SK-N-SH (cell line): ENCODE results near the gene NR2C2. TPM values are rescaled to one million over a fixed set of nuclear protein-coding genes. Genes with fewer than 3 reads are reported as not detected.

Experiments
- CTCF ChIA-PET: fragments of 300-600, 350-600 bp; formaldehyde crosslinking; extraction: SDS; loops from one replicate; lab custom pipeline; 2021; lab: Yijun Ruan, JAX
- POLR2A ChIA-PET: fragments of 350-600 bp; sonication (Branson Sonifier 250); formaldehyde crosslinking; extraction: SDS; loops from one replicate; lab custom pipeline; 2020; ENCODE audit warnings: antibody characterized with exemption, inconsistent platforms; lab: Yijun Ruan, JAX
- DNase-seq: peaks from one replicate; pipeline ENCODE4 v3.0.0; 2012
- H2AFZ ChIP-seq: fragments of 200-600 bp; sonication (generic); 2 replicates; pipeline ENCODE4 v1.8.1; 2016; ENCODE audit warnings: antibody characterized with exemption, mild to moderate bottlenecking, low read depth
- H3F3A ChIP-seq: fragments of 200-600 bp; sonication (generic); replicated peaks from 2 replicates; pipeline ENCODE3; 2016; ENCODE audit warnings: antibody characterized with exemption, mild to moderate bottlenecking; ENCODE audit not compliant: insufficient read depth
- H3K27ac ChIP-seq, 2 experiments: fragments of 200-500 bp in 1 of 2; fragments of 200-600 bp in 1 of 2; sonication (Bioruptor generic) in 1 of 2; sonication (generic), shearing (Covaris generic) in 1 of 2; 2 replicates each; pipeline versions ENCODE4 v1.5.1 to v1.6.1; 2014 to 2016; ENCODE audit warnings: low read depth in 2 of 2, inconsistent platforms in 1 of 2, low read length in 1 of 2, mild to moderate bottlenecking in 1 of 2, mixed read lengths in 1 of 2
- H3K27me3 ChIP-seq: fragments of 200-600 bp; sonication (generic), shearing (Covaris generic); 2 replicates; pipeline ENCODE4 v1.6.1; 2016; ENCODE audit warnings: mixed run types; ENCODE audit not compliant: insufficient read depth
- H3K36me3 ChIP-seq, 2 experiments: fragments of 200-500 bp in 1 of 2; fragments of 200-600 bp in 1 of 2; sonication (Bioruptor generic) in 1 of 2; sonication (generic) in 1 of 2; replicated peaks in 1 of 2; 2 replicates each; pipeline versions ENCODE3 to v1.5.1; 2014 to 2016; ENCODE audit warnings: low read length in 1 of 2, mild to moderate bottlenecking in 1 of 2; ENCODE audit not compliant: insufficient read depth in 2 of 2, control insufficient read depth in 1 of 2
- H3K4me1 ChIP-seq, 2 experiments: fragments of 200-500 bp in 1 of 2; fragments of 200-600 bp in 1 of 2; sonication (Bioruptor generic) in 1 of 2; sonication (generic), shearing (Covaris generic) in 1 of 2; 2 replicates each; pipeline versions ENCODE4 v1.5.1 to v1.6.1; 2014 to 2016; ENCODE audit warnings: low read depth in 1 of 2, low read length in 1 of 2, mixed run types in 1 of 2; ENCODE audit not compliant: insufficient read depth in 2 of 2, control insufficient read depth in 1 of 2
- H3K4me2 ChIP-seq: fragments of 200-600 bp; sonication (generic), shearing (Covaris generic); 2 replicates; pipeline ENCODE4 v1.6.1; 2017; ENCODE audit warnings: mixed run types
- H3K4me3 ChIP-seq, 2 experiments: fragments of 200-500 bp in 1 of 2; fragments of 200-600 bp in 1 of 2; sonication (Bioruptor generic) in 1 of 2; sonication (generic), shearing (Covaris generic) in 1 of 2; 2 replicates each; pipeline versions ENCODE4 v1.5.1 to v1.8.1; 2014 to 2016; ENCODE audit warnings: low read depth in 2 of 2, inconsistent platforms in 1 of 2, low read length in 1 of 2, mild to moderate bottlenecking in 1 of 2, mixed read lengths in 1 of 2, moderate library complexity in 1 of 2
- H3K79me2 ChIP-seq: fragments of 200-600 bp; sonication (generic); 2 replicates; pipeline ENCODE4 v1.8.1; 2017; ENCODE audit warnings: mild to moderate bottlenecking; ENCODE audit not compliant: insufficient read depth
- H3K9ac ChIP-seq: fragments of 200-600 bp; sonication (generic); 2 replicates; pipeline ENCODE4 v1.6.1; 2017; ENCODE audit warnings: mixed run types
- H3K9me2 ChIP-seq: fragments of 200-600 bp; sonication (generic); 2 replicates; pipeline ENCODE4 v1.6.1; 2017; ENCODE audit warnings: mixed run types
- H3K9me3 ChIP-seq: fragments of 200-600 bp; sonication (generic); 2 replicates; pipeline ENCODE4 v1.6.1; 2017; ENCODE audit warnings: mixed run types, mild to moderate bottlenecking, moderate library complexity
- H4K20me1 ChIP-seq: fragments of 200-600 bp; sonication (generic); 2 replicates; pipeline ENCODE4 v1.6.1; 2017; ENCODE audit warnings: mild to moderate bottlenecking, mixed run types; ENCODE audit not compliant: insufficient read depth
- EZH2phosphoT487 ChIP-seq: fragments of 200-600 bp; sonication (generic); IDR thresholded peaks from 2 replicates; pipeline ENCODE4 v1.6.1; 2017; ENCODE audit warnings: low read depth, mixed run types, mild to moderate bottlenecking, antibody characterized with exemption, moderate library complexity, borderline replicate concordance
- FOXJ3 ChIP-seq: sonication (generic); formaldehyde crosslinking; IDR thresholded peaks from 2 replicates; pipeline ENCODE4 v1.5.1; 2020; ENCODE audit warnings: mild to moderate bottlenecking, missing genetic modification reagents
- JUND ChIP-seq: IDR thresholded peaks from 2 replicates; pipeline ENCODE4 v1.4.0; 2012
- MEF2A ChIP-seq: IDR thresholded peaks from 2 replicates; pipeline ENCODE4 v1.4.0; 2012; ENCODE audit warnings: low read depth, borderline replicate concordance
- MXI1 ChIP-seq: IDR thresholded peaks from 2 replicates; pipeline ENCODE4 v1.6.1; 2012; ENCODE audit warnings: mild to moderate bottlenecking, low read depth, low read length, improper control_type of control experiment
- RCOR1 ChIP-seq: fragments of 150-350 bp; IDR thresholded peaks from 2 replicates; pipeline ENCODE4 v1.6.1; 2017; ENCODE audit warnings: antibody characterized with exemption, low read length
- RXRA ChIP-seq: IDR thresholded peaks from 2 replicates; pipeline ENCODE4 v1.4.0; 2012; ENCODE audit warnings: low read depth, mild to moderate bottlenecking, borderline replicate concordance
- SMC3 ChIP-seq: IDR thresholded peaks from 2 replicates; pipeline ENCODE4 v1.6.1; 2012; ENCODE audit warnings: low read depth, low read length, improper control_type of control experiment
- TEAD4 ChIP-seq: IDR thresholded peaks from 2 replicates; pipeline ENCODE4 v1.4.0; 2012; ENCODE audit warnings: mild to moderate bottlenecking, borderline replicate concordance; ENCODE audit not compliant: insufficient read depth
- YY1 ChIP-seq: IDR thresholded peaks from 2 replicates; pipeline ENCODE4 v1.4.0; 2012; ENCODE audit warnings: low read depth, mild to moderate bottlenecking
- WGBS: methylation state at CpG from one replicate; pipeline ENCODE4 v1.1.6; 2017; ENCODE audit warnings: low lambda C conversion rate; 5-methylcytosine and 5-hydroxymethylcytosine counted together
- polyA plus RNA-seq, 3 experiments: library from polyadenylated mRNA; depleted of rRNA; stranded (reverse); fragments of >200 nt; gene quantifications; 2 replicates each; pipeline ENCODE4 v1.2.3, GENCODE V29; 2012
- TF ChIP-seq, protein P1 (sequence below): IDR thresholded peaks from 2 replicates; pipeline ENCODE4 v1.4.0; 2012; ENCODE audit warnings: low read depth, borderline replicate concordance
- TF ChIP-seq, protein P2 (sequence below): IDR thresholded peaks from 2 replicates; pipeline ENCODE4 v1.6.1; 2012; ENCODE audit warnings: mild to moderate bottlenecking, low read depth, low read length, moderate library complexity
- TF ChIP-seq, protein P3 (sequence below): fragments of 150-350 bp; IDR thresholded peaks from 2 replicates; pipeline ENCODE4 v1.6.1; 2016; ENCODE audit warnings: mild to moderate bottlenecking, low read depth, low read length
- TF ChIP-seq, protein P4 (sequence below): IDR thresholded peaks from 2 replicates; pipeline ENCODE4 v1.4.0; 2012; ENCODE audit warnings: low read depth

Gene NR2C2
- polyA plus RNA-seq, 1 of the 3 experiments (the other 2 are of a cell fraction), result 13.1 TPM

DNA sequence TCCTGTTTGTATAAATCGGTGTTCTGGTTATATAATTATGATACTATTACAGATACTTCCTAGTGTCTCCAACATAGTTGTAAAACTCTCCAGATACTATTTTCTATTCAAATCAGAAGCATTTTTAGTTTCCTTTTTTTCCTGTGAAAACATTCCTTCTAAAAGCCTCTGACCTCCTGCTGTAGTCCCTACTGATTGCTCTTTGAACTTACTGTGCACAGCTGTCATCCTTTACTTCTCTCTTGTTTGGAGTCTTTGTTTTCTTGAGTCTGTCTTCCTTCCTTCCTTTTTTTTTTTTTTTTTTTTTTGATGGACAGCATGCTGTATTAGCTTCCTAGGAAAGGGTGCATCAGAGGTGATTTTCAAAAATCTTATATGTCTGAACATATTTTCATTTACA lies 28.9 kb downstream of the NR2C2 start:
- no peak overlapping the region for H2AFZ ChIP-seq
- H3K36me3 ChIP-seq, result peaks cover 14 to 45% of the 10 kb centered on the region in 2 experiments
- no peak overlapping the region for H3K27ac ChIP-seq
- no peaks in the 10 kb centered on the region for H3K9me3 ChIP-seq
- H4K20me1 ChIP-seq, result peaks cover 8% of the 10 kb centered on the region; the same call in 1 of the 2 replicates
- ChIA-PET POLR2A (no interaction called here), CTCF (interaction anchor here (2.0 kb wide), 1 partner anchor 50 kb away, joined by 4 read pairs; no protein-coding TSS in a partner anchor)
- H3K79me2 ChIP-seq, result peaks cover 93% of the 10 kb centered on the region
- H3K4me3 ChIP-seq, result no peak overlapping the region
- peaks cover 0 to 12% of the 10 kb centered on the region in 2 experiments; a peak in 1 of 4 replicates for H3K4me1 ChIP-seq
- no peaks in the 10 kb centered on the region for H3K27me3 ChIP-seq
- no peak overlapping the region for H3K9ac ChIP-seq
- DNase-seq, result no peak
- no peaks in the 10 kb centered on the region for H3F3A ChIP-seq
- no peaks in the 10 kb centered on the region for H3K9me2 ChIP-seq
- TF ChIP-seq, protein P1, sequence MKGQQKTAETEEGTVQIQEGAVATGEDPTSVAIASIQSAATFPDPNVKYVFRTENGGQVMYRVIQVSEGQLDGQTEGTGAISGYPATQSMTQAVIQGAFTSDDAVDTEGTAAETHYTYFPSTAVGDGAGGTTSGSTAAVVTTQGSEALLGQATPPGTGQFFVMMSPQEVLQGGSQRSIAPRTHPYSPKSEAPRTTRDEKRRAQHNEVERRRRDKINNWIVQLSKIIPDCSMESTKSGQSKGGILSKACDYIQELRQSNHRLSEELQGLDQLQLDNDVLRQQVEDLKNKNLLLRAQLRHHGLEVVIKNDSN, result no peak
- TF ChIP-seq, protein P2, sequence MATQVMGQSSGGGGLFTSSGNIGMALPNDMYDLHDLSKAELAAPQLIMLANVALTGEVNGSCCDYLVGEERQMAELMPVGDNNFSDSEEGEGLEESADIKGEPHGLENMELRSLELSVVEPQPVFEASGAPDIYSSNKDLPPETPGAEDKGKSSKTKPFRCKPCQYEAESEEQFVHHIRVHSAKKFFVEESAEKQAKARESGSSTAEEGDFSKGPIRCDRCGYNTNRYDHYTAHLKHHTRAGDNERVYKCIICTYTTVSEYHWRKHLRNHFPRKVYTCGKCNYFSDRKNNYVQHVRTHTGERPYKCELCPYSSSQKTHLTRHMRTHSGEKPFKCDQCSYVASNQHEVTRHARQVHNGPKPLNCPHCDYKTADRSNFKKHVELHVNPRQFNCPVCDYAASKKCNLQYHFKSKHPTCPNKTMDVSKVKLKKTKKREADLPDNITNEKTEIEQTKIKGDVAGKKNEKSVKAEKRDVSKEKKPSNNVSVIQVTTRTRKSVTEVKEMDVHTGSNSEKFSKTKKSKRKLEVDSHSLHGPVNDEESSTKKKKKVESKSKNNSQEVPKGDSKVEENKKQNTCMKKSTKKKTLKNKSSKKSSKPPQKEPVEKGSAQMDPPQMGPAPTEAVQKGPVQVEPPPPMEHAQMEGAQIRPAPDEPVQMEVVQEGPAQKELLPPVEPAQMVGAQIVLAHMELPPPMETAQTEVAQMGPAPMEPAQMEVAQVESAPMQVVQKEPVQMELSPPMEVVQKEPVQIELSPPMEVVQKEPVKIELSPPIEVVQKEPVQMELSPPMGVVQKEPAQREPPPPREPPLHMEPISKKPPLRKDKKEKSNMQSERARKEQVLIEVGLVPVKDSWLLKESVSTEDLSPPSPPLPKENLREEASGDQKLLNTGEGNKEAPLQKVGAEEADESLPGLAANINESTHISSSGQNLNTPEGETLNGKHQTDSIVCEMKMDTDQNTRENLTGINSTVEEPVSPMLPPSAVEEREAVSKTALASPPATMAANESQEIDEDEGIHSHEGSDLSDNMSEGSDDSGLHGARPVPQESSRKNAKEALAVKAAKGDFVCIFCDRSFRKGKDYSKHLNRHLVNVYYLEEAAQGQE, result no peak
- TF ChIP-seq SMC3, result no peak
- TF ChIP-seq MXI1, result no peak
- no peak for TF ChIP-seq FOXJ3 (CRISPR knock-in tag)
- TF ChIP-seq, protein P3, sequence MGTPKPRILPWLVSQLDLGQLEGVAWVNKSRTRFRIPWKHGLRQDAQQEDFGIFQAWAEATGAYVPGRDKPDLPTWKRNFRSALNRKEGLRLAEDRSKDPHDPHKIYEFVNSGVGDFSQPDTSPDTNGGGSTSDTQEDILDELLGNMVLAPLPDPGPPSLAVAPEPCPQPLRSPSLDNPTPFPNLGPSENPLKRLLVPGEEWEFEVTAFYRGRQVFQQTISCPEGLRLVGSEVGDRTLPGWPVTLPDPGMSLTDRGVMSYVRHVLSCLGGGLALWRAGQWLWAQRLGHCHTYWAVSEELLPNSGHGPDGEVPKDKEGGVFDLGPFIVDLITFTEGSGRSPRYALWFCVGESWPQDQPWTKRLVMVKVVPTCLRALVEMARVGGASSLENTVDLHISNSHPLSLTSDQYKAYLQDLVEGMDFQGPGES, result no peak
- TF ChIP-seq RCOR1, result no peak
- TF ChIP-seq MEF2A, result no peak
- no peak for TF ChIP-seq EZH2phosphoT487
- no peak for TF ChIP-seq JUND
- H3K4me2 ChIP-seq, result no peak overlapping the region
- 100% methylated on average over 1 of the region's 1 CpG for WGBS

DNA sequence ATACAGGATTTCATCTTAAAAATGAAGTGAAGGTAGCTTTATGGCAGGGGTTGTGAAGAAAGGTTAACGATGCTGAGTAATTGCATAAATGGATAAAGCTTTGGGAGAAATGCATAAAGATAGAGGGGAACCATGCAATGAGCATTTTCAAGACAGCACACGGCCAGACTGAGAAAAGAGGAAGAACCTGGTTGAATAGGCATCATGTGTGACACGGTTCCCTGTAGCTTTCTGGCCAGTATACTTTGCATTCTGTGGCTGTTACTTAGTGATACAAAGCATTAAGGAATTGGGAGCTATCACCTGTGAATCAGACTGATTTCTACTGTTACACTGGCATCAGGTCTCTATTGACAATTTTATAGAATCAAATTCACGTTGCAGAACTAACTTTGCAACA lies 33.3 kb downstream of the NR2C2 start:
- ChIA-PET POLR2A (no interaction called here), CTCF (no interaction called here)
- no peaks in the 10 kb centered on the region for H4K20me1 ChIP-seq
- H3K4me2 ChIP-seq, result no peak overlapping the region
- H3K36me3 ChIP-seq, result peaks cover 7 to 21% of the 10 kb centered on the region in 2 experiments
- H3K79me2 ChIP-seq, result peaks cover 89% of the 10 kb centered on the region
- H3K27me3 ChIP-seq, result no peaks in the 10 kb centered on the region
- H3F3A ChIP-seq, result peaks cover 4% of the 10 kb centered on the region
- H3K4me3 ChIP-seq, result no peak overlapping the region
- H3K9me3 ChIP-seq, result peaks cover 8% of the 10 kb centered on the region; the same call in 1 of the 2 replicates
- no peak overlapping the region for H3K9ac ChIP-seq
- 91% methylated on average over 4 of the region's 4 CpGs for WGBS
- no peak for DNase-seq
- H3K27ac ChIP-seq, result no peak overlapping the region
- no peaks in the 10 kb centered on the region for H3K9me2 ChIP-seq
- no peak overlapping the region for H2AFZ ChIP-seq
- peaks cover 0 to 12% of the 10 kb centered on the region in 2 experiments; a peak in 2 of 4 replicates for H3K4me1 ChIP-seq
- TF ChIP-seq TEAD4 (no peak), JUND (no peak), MEF2A (no peak), EZH2phosphoT487 (no peak), RXRA (no peak), RCOR1 (no peak), YY1 (no peak)
- TF ChIP-seq, protein P4, sequence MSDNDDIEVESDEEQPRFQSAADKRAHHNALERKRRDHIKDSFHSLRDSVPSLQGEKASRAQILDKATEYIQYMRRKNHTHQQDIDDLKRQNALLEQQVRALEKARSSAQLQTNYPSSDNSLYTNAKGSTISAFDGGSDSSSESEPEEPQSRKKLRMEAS, result no peak
